Measurements from ENCODE around the gene TSPAN9. TPM values are rescaled to one million over a fixed set of nuclear protein-coding genes. Genes with fewer than 3 reads are reported as not detected.
"Not testable (repeated sequence)": the region's sequence is repeated elsewhere in the genome, so short reads cannot be mapped to it uniquely, and the experiment has no call there.

The TSPAN9 gene
- total RNA-seq, 1 donor from 2014 or later = 30.4 TPM

DNA sequence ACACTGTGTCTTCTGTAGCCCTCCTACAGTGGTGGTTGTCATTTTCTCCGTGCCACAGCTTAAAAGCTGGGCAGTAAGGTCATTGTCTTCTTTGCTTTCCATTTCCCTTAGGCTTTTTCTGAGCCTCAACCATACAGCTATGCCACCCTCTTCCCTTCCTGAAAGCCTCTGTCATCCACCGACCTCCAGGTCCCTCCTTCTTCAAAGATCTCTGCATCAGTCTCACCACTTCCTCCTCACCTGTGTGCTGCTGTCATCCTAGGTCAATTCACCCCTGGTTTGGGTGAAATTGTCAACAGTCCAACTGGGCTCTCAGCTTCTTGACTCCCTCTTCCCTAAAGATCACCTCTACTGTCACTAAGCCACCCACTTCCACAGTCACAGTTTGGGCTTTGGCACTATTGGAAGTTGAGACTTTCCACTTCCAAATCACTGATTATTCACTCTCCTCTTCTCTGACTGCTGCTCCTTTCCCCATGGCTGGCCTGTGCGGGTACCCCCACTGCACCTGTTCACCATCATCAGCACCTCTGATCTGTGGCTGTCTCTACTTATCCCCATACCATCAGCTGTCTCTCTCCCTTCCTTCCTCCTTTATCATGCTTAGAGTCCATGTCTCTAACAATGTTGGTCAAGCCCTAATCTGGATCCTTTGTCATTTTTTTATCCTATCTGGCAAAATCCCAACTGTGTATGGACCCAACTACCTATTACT is 15.5 kb upstream of the TSPAN9 start:
- Mint-ChIP-seq H3K9me3 (ENCODE audit: low read depth) (peaks cover 7% of the 10 kb centered on the region), H3K36me3 (ENCODE audit: insufficient read depth) (peaks cover 4% of the 10 kb centered on the region)

DNA sequence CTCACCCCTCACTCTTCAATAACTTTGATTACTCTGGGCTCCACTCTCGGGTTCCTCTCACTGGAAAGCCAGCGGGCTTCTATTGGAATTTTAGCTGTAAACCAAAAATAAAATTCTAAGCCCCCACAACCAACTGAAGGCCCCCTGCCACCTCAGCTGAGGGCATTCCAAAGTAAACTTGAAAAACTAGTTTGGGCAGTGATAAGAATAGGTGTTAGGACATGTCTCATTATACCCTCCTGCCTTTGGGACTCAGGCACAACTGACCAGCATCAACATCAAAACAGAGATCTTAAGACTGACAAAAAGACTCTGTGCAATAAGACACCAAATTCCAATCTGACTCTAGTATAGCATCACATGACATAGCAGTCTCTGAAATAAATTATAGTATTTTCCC is 11.9 kb upstream of the TSPAN9 start:
- TF ChIP-seq, protein P1, sequence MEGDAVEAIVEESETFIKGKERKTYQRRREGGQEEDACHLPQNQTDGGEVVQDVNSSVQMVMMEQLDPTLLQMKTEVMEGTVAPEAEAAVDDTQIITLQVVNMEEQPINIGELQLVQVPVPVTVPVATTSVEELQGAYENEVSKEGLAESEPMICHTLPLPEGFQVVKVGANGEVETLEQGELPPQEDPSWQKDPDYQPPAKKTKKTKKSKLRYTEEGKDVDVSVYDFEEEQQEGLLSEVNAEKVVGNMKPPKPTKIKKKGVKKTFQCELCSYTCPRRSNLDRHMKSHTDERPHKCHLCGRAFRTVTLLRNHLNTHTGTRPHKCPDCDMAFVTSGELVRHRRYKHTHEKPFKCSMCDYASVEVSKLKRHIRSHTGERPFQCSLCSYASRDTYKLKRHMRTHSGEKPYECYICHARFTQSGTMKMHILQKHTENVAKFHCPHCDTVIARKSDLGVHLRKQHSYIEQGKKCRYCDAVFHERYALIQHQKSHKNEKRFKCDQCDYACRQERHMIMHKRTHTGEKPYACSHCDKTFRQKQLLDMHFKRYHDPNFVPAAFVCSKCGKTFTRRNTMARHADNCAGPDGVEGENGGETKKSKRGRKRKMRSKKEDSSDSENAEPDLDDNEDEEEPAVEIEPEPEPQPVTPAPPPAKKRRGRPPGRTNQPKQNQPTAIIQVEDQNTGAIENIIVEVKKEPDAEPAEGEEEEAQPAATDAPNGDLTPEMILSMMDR (IDR thresholded peaks at IDR 0.05; ENCODE audit: unreplicated experiment) = no peak
- Mint-ChIP-seq H3K27me3 (peaks cover 16% of the 10 kb centered on the region), H3K4me3 (ENCODE audit: low read depth) (peak overlapping the region; percentile 30), H3K4me1 (ENCODE audit: low read depth) (peaks cover 15% of the 10 kb centered on the region), H3K9me3 (ENCODE audit: low read depth) (peaks cover 7% of the 10 kb centered on the region), H3K27ac (peak overlapping the region; percentile 62), H3K36me3 (ENCODE audit: insufficient read depth) (peaks cover 4% of the 10 kb centered on the region)
- no peak for DNase-seq (ENCODE audit: low spot score, unreplicated experiment)

More for the DNA sequence above, 15.5 kb upstream of the TSPAN9 start:
- TF ChIP-seq, protein P1 (IDR thresholded peaks at IDR 0.05; ENCODE audit: unreplicated experiment) = no peak
- Mint-ChIP-seq H3K27me3 (peaks cover 13% of the 10 kb centered on the region), H3K27ac (no peak overlapping the region), H3K4me3 (ENCODE audit: low read depth) (no peak overlapping the region), H3K4me1 (ENCODE audit: low read depth) (peaks cover 10% of the 10 kb centered on the region)
- DNase-seq (ENCODE audit: low spot score, unreplicated experiment) = no peak

DNA sequence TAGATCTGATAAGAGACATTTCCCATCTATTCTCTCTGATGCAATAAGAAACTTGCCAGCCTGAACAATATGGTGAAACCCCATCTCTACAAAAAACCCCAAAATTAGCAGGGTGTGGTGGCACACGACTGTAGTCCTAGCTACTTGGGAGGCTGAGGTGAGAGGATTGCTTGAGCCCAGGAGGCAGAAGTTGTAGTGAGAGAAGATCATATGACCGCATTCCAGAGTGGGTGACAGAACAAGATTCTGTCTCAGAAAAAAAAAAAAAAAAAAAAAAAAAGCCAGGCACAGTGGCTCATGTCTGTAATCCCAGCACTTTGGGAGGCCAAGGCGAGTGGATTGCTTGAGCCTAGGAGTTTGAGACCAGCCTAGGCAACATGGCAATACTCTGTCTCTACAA is 11.3 kb upstream of the TSPAN9 start:
- H3K36me3 Mint-ChIP-seq (ENCODE audit: insufficient read depth); H3K4me3 Mint-ChIP-seq (ENCODE audit: low read depth); H3K9me3 Mint-ChIP-seq (ENCODE audit: low read depth); DNase-seq (ENCODE audit: low spot score, unreplicated experiment): not testable (repeated sequence)
- peaks cover 13% of the 10 kb centered on the region for H3K27me3 Mint-ChIP-seq
- H3K4me1 Mint-ChIP-seq (ENCODE audit: low read depth) = peaks cover 15% of the 10 kb centered on the region
- H3K27ac Mint-ChIP-seq = peak overlapping the region; percentile 62

DNA sequence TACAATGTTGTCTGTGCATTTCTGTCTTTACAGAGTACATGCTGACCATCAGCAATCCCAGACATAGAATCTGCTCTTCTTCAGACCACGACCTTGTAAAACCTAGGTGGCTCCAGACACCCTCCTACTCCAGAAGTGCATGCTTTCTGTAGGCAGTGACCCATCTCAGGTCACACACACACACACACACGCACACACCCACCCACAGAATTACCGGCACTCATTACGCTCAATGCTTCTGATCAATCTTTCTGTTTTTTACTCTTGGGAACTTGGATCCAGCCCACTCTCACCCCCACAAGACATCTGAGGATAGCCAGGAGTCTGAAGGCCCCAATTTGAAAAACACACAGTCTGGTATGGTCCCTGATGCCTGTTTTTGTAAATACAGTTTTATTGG is 7.5 kb upstream of the TSPAN9 start:
- DNase-seq (ENCODE audit: low spot score, unreplicated experiment) = no peak
- peaks cover 3% of the 10 kb centered on the region for H3K27me3 Mint-ChIP-seq
- peaks cover 24% of the 10 kb centered on the region for H3K4me1 Mint-ChIP-seq (ENCODE audit: low read depth)
- no peaks in the 10 kb centered on the region for H3K36me3 Mint-ChIP-seq (ENCODE audit: insufficient read depth)
- no peak overlapping the region for H3K27ac Mint-ChIP-seq
- TF ChIP-seq, protein P1 (IDR thresholded peaks at IDR 0.05; ENCODE audit: unreplicated experiment) = no peak
- no peak overlapping the region for H3K4me3 Mint-ChIP-seq (ENCODE audit: low read depth)
- H3K9me3 Mint-ChIP-seq (ENCODE audit: low read depth) = no peaks in the 10 kb centered on the region

DNA sequence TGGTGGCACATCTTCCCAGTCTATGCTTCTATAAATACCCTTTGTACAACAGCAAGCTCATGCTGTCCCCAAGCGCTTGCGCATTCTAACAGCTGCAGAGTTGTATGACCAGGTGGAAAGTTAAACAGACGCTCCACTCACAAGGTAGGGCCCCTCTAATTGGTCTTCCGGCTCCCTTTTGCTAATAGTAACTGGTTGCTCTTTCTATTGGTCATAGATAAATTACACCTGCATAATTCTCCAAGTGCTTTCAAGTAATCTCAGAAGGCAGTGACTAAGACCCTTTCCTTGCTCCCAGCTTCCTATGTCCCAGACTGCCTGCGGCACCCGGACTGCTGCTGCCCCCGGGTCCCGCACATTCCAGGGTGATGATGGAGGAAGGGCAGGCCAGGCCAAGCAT is 6.1 kb upstream of the TSPAN9 start:
- no peak for DNase-seq (ENCODE audit: low spot score, unreplicated experiment)
- Mint-ChIP-seq H3K4me1 (ENCODE audit: low read depth) (peaks cover 17% of the 10 kb centered on the region), H3K9me3 (ENCODE audit: low read depth) (no peaks in the 10 kb centered on the region), H3K27ac (peak overlapping the region; percentile 26), H3K4me3 (ENCODE audit: low read depth) (no peak overlapping the region), H3K36me3 (ENCODE audit: insufficient read depth) (no peaks in the 10 kb centered on the region), H3K27me3 (peaks cover 11% of the 10 kb centered on the region)
- TF ChIP-seq, protein P1 (IDR thresholded peaks at IDR 0.05; ENCODE audit: unreplicated experiment) = no peak

DNA sequence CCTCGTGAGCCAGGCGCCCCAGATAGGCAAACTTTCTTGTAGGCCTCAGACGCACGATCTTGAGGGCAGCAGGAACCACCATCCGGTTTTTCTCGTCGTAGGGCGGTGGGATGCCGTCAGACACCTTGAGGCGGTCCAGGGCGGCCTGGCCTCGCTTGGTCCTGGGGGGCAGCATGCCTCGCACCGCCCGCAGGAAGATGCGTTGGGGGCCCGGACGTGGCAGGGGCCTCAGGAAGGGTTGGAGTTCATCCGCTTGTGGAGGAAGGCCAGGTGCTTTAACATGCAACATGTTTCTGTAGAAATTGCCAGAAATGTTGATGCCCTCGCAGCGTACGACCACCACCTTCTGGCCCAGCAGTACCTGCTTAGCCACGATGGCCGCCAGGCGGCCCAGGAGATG is 5.5 kb upstream of the TSPAN9 start:
- Mint-ChIP-seq H3K27me3 (peaks cover 12% of the 10 kb centered on the region), H3K27ac (peak overlapping the region; percentile 26), H3K9me3 (ENCODE audit: low read depth) (no peaks in the 10 kb centered on the region), H3K4me3 (ENCODE audit: low read depth) (no peak overlapping the region), H3K36me3 (ENCODE audit: insufficient read depth) (no peaks in the 10 kb centered on the region), H3K4me1 (ENCODE audit: low read depth) (peaks cover 15% of the 10 kb centered on the region)
- TF ChIP-seq, protein P1 (IDR thresholded peaks at IDR 0.05; ENCODE audit: unreplicated experiment) = no peak
- no peak for DNase-seq (ENCODE audit: low spot score, unreplicated experiment)
